ENCODE data around the gene CYP19A1. TPM values are rescaled to one million over a fixed set of nuclear protein-coding genes. Genes with fewer than 3 reads are reported as not detected.

The CYP19A1 gene
- total and polyA plus RNA-seq, 2 experiments from 2014 or later = 0.76 to 1.2 TPM

- in situ Hi-C loops (cut with MboI) = no loop called here
- peak; percentile 68 for DNase-seq
- Histone ChIP-seq H3K4me2 (ENCODE audit: unreplicated experiment) (peak overlapping the region; percentile 49), H3K9ac (peak overlapping the region; percentile 14), H3K4me1 (ENCODE audit: insufficient read depth) (peaks cover 35% of the 10 kb centered on the region), H4K20me1 (ENCODE audit: insufficient read depth) (no peaks in the 10 kb centered on the region), H3F3A (ENCODE audit: insufficient read depth) (peaks cover 37% of the 10 kb centered on the region), H3K79me2 (ENCODE audit: insufficient read depth) (no peaks in the 10 kb centered on the region), H3K27me3 (replicated peaks; ENCODE audit: insufficient read depth) (no peaks in the 10 kb centered on the region), H2AFZ (peak overlapping the region; percentile 38), H3K9me3 (ENCODE audit: low read depth) (no peaks in the 10 kb centered on the region), H3K27ac (peak overlapping the region; percentile 42), H3K36me3 (ENCODE audit: low read depth) (no peaks in the 10 kb centered on the region), H3K9me2 (ENCODE audit: insufficient read depth) (no peaks in the 10 kb centered on the region), H3K4me3 (no peak overlapping the region)
- 36 to 38% methylated on average over 10 of the region's 10 CpGs for WGBS, 2 experiments (ENCODE audit: low coverage in 1 of 2, low lambda C conversion rate in 2 of 2, missing lambda C conversion rate in 2 of 2)
- no peak for TF ChIP-seq EZH2 (IDR thresholded peaks at IDR 0.05; ENCODE audit: insufficient read depth, poor library complexity, severe bottlenecking)
Measured at GRCh38 chr15:51367322-51367976, 29.1 kb upstream of the CYP19A1 start.

GRCh38 chr15:51366920-51367319 lies 28.5 kb upstream of the CYP19A1 start:
- Histone ChIP-seq H3K9ac (peak overlapping the region; percentile 14), H3K4me3 (no peak overlapping the region), H3F3A (ENCODE audit: insufficient read depth) (peaks cover 37% of the 10 kb centered on the region), H3K4me1 (ENCODE audit: insufficient read depth) (peaks cover 35% of the 10 kb centered on the region), H3K9me3 (ENCODE audit: low read depth) (no peaks in the 10 kb centered on the region), H3K4me2 (ENCODE audit: unreplicated experiment) (peak overlapping the region; percentile 49), H3K9me2 (ENCODE audit: insufficient read depth) (no peaks in the 10 kb centered on the region), H3K36me3 (ENCODE audit: low read depth) (no peaks in the 10 kb centered on the region), H3K79me2 (ENCODE audit: insufficient read depth) (no peaks in the 10 kb centered on the region), H3K27ac (peak overlapping the region; percentile 42), H2AFZ (peak overlapping the region; percentile 38), H4K20me1 (ENCODE audit: insufficient read depth) (no peaks in the 10 kb centered on the region), H3K27me3 (replicated peaks; ENCODE audit: insufficient read depth) (no peaks in the 10 kb centered on the region)
- TF ChIP-seq EZH2phosphoT487 (IDR thresholded peaks at IDR 0.05; ENCODE audit: insufficient read depth, low read depth) (no peak), EZH2 (IDR thresholded peaks at IDR 0.05; ENCODE audit: insufficient read depth, poor library complexity, severe bottlenecking) (no peak)
- 17 to 25% methylated on average over 3 of the region's 3 CpGs for WGBS, 2 experiments (ENCODE audit: low coverage in 1 of 2, low lambda C conversion rate in 2 of 2, missing lambda C conversion rate in 2 of 2)
- in situ Hi-C loops (cut with MboI) = no loop called here
- peak; percentile 82 for DNase-seq

- Histone ChIP-seq H3K9me2 (ENCODE audit: insufficient read depth) (no peaks in the 10 kb centered on the region), H3F3A (ENCODE audit: insufficient read depth) (peaks cover 37% of the 10 kb centered on the region), H2AFZ (no peak overlapping the region), H3K9me3 (ENCODE audit: low read depth) (no peaks in the 10 kb centered on the region), H3K36me3 (ENCODE audit: low read depth) (no peaks in the 10 kb centered on the region), H3K4me1 (ENCODE audit: insufficient read depth) (peaks cover 35% of the 10 kb centered on the region), H3K79me2 (ENCODE audit: insufficient read depth) (no peaks in the 10 kb centered on the region), H3K4me2 (ENCODE audit: unreplicated experiment) (no peak overlapping the region), H3K27me3 (replicated peaks; ENCODE audit: insufficient read depth) (no peaks in the 10 kb centered on the region), H3K9ac (no peak overlapping the region), H3K4me3 (no peak overlapping the region), H3K27ac (no peak overlapping the region), H4K20me1 (ENCODE audit: insufficient read depth) (no peaks in the 10 kb centered on the region)
- TF ChIP-seq EZH2phosphoT487 (IDR thresholded peaks at IDR 0.05; ENCODE audit: insufficient read depth, low read depth) = no peak
- no peak for TF ChIP-seq EZH2 (IDR thresholded peaks at IDR 0.05; ENCODE audit: insufficient read depth, poor library complexity, severe bottlenecking)
- in situ Hi-C loops (cut with MboI) = no loop called here
- DNase-seq = no peak
- WGBS, 2 experiments (ENCODE audit: low coverage in 1 of 2, low lambda C conversion rate in 2 of 2, missing lambda C conversion rate in 2 of 2) = 77 to 79% methylated on average over 5 of the region's 5 CpGs
Measured at GRCh38 chr15:51366071-51366470, 27.7 kb upstream of the CYP19A1 start.

- no peak for DNase-seq
- in situ Hi-C loops (cut with MboI) = no loop called here
- Histone ChIP-seq H3K9ac (no peak overlapping the region), H3K4me2 (ENCODE audit: unreplicated experiment) (no peak overlapping the region), H3K9me3 (ENCODE audit: low read depth) (no peaks in the 10 kb centered on the region), H4K20me1 (ENCODE audit: insufficient read depth) (no peaks in the 10 kb centered on the region), H3K27me3 (replicated peaks; ENCODE audit: insufficient read depth) (no peaks in the 10 kb centered on the region), H3F3A (ENCODE audit: insufficient read depth) (peaks cover 37% of the 10 kb centered on the region), H3K9me2 (ENCODE audit: insufficient read depth) (no peaks in the 10 kb centered on the region), H3K36me3 (ENCODE audit: low read depth) (no peaks in the 10 kb centered on the region), H2AFZ (no peak overlapping the region), H3K4me3 (no peak overlapping the region), H3K27ac (no peak overlapping the region), H3K4me1 (ENCODE audit: insufficient read depth) (peaks cover 35% of the 10 kb centered on the region), H3K79me2 (ENCODE audit: insufficient read depth) (no peaks in the 10 kb centered on the region)
- 88 to 89% methylated on average over 6 of the region's 6 CpGs for WGBS, 2 experiments (ENCODE audit: low coverage in 1 of 2, low lambda C conversion rate in 2 of 2, missing lambda C conversion rate in 2 of 2)
- no peak for TF ChIP-seq EZH2 (IDR thresholded peaks at IDR 0.05; ENCODE audit: insufficient read depth, poor library complexity, severe bottlenecking)
- TF ChIP-seq EZH2phosphoT487 (IDR thresholded peaks at IDR 0.05; ENCODE audit: insufficient read depth, low read depth) = no peak
Measured at GRCh38 chr15:51365417-51365816, 27.0 kb upstream of the CYP19A1 start.

Data from GM23248 (cell line).